CD4-positive, alpha-beta T cell (primary cell): ENCODE data around the gene HMCN2. TPM values are rescaled to one million over a fixed set of nuclear protein-coding genes. Genes with fewer than 3 reads are reported as not detected.

ENCODE experiments used
- ATAC-seq: fragments of 200-7000 bp; cut with Tn5 transposase; one replicate; pipeline ENCODE4 v1.10.0; 2022; ENCODE audit warnings: mild to moderate bottlenecking; ENCODE audit not compliant: poor library complexity
- CTCF ChIA-PET: fragments of 350-600 bp; sonication (Branson Sonifier 250); formaldehyde crosslinking; loops from one replicate; lab custom pipeline; 2021; ENCODE audit warnings: antibody characterized with exemption, inconsistent platforms; lab: Charles Lee
- POLR2A ChIA-PET: fragments of 350-600 bp; sonication (Branson Sonifier 250); formaldehyde crosslinking; loops from one replicate; lab custom pipeline; 2021; ENCODE audit warnings: antibody characterized with exemption, inconsistent platforms; lab: Charles Lee
- DNase-seq, 14 experiments: peaks; one replicate each; pipeline ENCODE4 v3.0.0-alpha.2; 2013 to 2020; ENCODE audit warnings: mixed read lengths in 2 of 14
- H3K27ac ChIP-seq, 2 donors: one replicate each; pipeline versions ENCODE4 v1.5.1 to v1.7.0; 2013; ENCODE audit warnings: low read length in 2 of 2, low read depth in 1 of 2, mild to moderate bottlenecking in 1 of 2
- H3K27me3 ChIP-seq, 2 experiments: 1 replicate in 1 of 2; 2 replicates in 1 of 2; pipeline versions ENCODE4 v1.6.1 to v1.7.0; 2013; ENCODE audit warnings: low read length in 2 of 2, control low read depth in 1 of 2, mild to moderate bottlenecking in 1 of 2, moderate library complexity in 1 of 2; ENCODE audit not compliant: insufficient read depth in 2 of 2, control insufficient read depth in 1 of 2
- H3K36me3 ChIP-seq: one replicate; pipeline ENCODE4 v1.6.1; 2013; ENCODE audit warnings: low read length, control low read depth; ENCODE audit not compliant: insufficient read depth
- H3K4me1 ChIP-seq: one replicate; pipeline ENCODE4 v1.6.1; 2013; ENCODE audit warnings: low read length, control low read depth; ENCODE audit not compliant: insufficient read depth
- H3K4me3 ChIP-seq: one replicate; pipeline ENCODE4 v1.5.1; 2013; ENCODE audit warnings: mild to moderate bottlenecking, low read length, moderate library complexity
- H3K9me3 ChIP-seq, 2 experiments: 1 replicate in 1 of 2; 2 replicates in 1 of 2; pipeline versions ENCODE4 v1.6.1 to v1.7.0; 2013; ENCODE audit warnings: low read length in 2 of 2, mild to moderate bottlenecking in 2 of 2, control low read depth in 1 of 2, moderate library complexity in 1 of 2; ENCODE audit not compliant: control insufficient read depth in 1 of 2, insufficient read depth in 1 of 2
- H3K27ac Mint-ChIP-seq: one replicate; pipeline ENCODE4 v1.8.0; 2020; ENCODE audit warnings: mixed read lengths
- H3K27me3 Mint-ChIP-seq: one replicate; pipeline ENCODE4 v1.8.0; 2021; ENCODE audit warnings: mixed read lengths
- H3K36me3 Mint-ChIP-seq: one replicate; pipeline ENCODE4 v1.8.0; 2021; ENCODE audit warnings: low read depth, mixed read lengths
- H3K4me1 Mint-ChIP-seq: one replicate; pipeline ENCODE4 v1.8.0; 2021; ENCODE audit warnings: low read depth, mixed read lengths
- H3K4me3 Mint-ChIP-seq: one replicate; pipeline ENCODE4 v1.8.0; 2020; ENCODE audit warnings: mild to moderate bottlenecking, mixed read lengths
- H3K9me3 Mint-ChIP-seq: one replicate; pipeline ENCODE4 v1.8.0; 2020; ENCODE audit warnings: mixed read lengths
- intact Hi-C, 2 experiments: fragments of 100-400 bp; cut with DNase I in 1 of 2; cut with micrococcal nuclease in 1 of 2; formaldehyde crosslinking; loops; one replicate each; pipeline versions ENCODE4 v1.15.1 to v1.9.0; 2023 to 2025; cut with DNase I, micrococcal nuclease
- total RNA-seq, 174 experiments: library from RNA in 2 of 174; stranded (reverse) in 2 of 174; gene quantifications; one replicate each; pipeline ENCODE4 v1.2.3 and lab custom pipeline; 2021 to 2026
- TF ChIP-seq, protein P1 (sequence below): fragments of 200-600 bp; IDR thresholded peaks from one replicate; pipeline ENCODE4 v1.8.0; 2022; ENCODE audit warnings: antibody characterized with exemption, mild to moderate bottlenecking

HMCN2 gene
- total RNA-seq, 2 experiments from 2014 or later, result not detected

DNA sequence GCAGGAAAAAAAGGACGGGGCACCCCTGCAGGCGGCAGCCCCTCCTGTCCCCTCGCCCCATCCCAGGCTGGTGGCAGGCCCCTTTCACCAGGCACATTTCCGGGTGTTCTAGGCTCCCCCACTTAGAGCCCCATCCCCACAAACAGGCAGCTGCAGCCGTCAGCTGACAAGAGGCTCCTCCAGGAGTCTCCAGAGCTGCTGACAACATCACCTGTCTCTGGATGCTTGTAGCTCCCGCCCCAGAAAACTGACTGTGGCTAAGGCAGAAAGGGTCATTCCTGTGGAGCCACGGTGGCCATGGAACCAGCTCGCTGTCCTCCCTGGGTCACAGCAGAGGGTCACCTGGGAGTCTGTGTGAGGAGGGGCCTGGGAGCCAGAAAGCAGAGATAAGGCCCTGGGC lies 50.9 kb downstream of the HMCN2 start:
- Histone ChIP-seq H3K9me3 (no peaks in the 10 kb centered on the region), H3K27ac (no peak overlapping the region), H3K4me1 (no peaks in the 10 kb centered on the region), H3K36me3 (no peaks in the 10 kb centered on the region), H3K27me3 (peaks cover 3 to 9% of the 10 kb centered on the region in 2 experiments), H3K4me3 (no peak overlapping the region)
- intact Hi-C loops, result no loop called here
- TF ChIP-seq, protein P1, sequence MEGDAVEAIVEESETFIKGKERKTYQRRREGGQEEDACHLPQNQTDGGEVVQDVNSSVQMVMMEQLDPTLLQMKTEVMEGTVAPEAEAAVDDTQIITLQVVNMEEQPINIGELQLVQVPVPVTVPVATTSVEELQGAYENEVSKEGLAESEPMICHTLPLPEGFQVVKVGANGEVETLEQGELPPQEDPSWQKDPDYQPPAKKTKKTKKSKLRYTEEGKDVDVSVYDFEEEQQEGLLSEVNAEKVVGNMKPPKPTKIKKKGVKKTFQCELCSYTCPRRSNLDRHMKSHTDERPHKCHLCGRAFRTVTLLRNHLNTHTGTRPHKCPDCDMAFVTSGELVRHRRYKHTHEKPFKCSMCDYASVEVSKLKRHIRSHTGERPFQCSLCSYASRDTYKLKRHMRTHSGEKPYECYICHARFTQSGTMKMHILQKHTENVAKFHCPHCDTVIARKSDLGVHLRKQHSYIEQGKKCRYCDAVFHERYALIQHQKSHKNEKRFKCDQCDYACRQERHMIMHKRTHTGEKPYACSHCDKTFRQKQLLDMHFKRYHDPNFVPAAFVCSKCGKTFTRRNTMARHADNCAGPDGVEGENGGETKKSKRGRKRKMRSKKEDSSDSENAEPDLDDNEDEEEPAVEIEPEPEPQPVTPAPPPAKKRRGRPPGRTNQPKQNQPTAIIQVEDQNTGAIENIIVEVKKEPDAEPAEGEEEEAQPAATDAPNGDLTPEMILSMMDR, result no peak
- Mint-ChIP-seq H3K4me1 (no peaks in the 10 kb centered on the region), H3K9me3 (no peaks in the 10 kb centered on the region), H3K4me3 (no peak overlapping the region), H3K27ac (no peak overlapping the region), H3K36me3 (no peaks in the 10 kb centered on the region), H3K27me3 (peaks cover 36% of the 10 kb centered on the region)
- ATAC-seq (no peak), DNase-seq (no peak)
- POLR2A ChIA-PET, result no interaction called here
- CTCF ChIA-PET, result no interaction called here

DNA sequence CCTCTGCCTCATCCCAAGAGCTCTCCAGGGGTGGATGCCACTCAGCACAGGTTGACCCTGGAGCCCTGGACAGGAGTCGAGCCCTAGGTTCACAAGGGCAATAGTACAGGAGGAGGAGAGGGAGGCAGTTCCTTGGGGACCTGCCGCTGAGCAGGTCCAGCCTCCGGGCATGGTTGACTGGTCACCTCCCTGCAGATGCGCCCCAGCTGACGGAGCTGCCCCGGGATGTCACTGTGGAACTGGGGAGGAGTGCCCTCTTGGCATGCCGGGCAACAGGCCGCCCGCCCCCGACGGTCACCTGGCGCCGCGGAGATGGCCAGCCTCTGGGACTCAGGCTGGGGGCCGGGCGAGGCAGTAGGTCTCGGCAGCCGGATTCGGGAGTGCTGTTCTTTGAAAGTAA lies 53.7 kb downstream of the HMCN2 start:
- no peaks in the 10 kb centered on the region for H3K4me1 ChIP-seq
- H3K27me3 Mint-ChIP-seq, result peaks cover 61% of the 10 kb centered on the region
- H3K4me3 ChIP-seq, result no peak overlapping the region
- H3K9me3 ChIP-seq, result no peaks in the 10 kb centered on the region
- H3K36me3 Mint-ChIP-seq, result no peaks in the 10 kb centered on the region
- POLR2A ChIA-PET, result no interaction called here
- H3K36me3 ChIP-seq, result no peaks in the 10 kb centered on the region
- H3K9me3 Mint-ChIP-seq, result no peaks in the 10 kb centered on the region
- no peaks in the 10 kb centered on the region for H3K4me1 Mint-ChIP-seq
- no peak overlapping the region for H3K4me3 Mint-ChIP-seq
- H3K27ac ChIP-seq, result no peak overlapping the region
- H3K27me3 ChIP-seq, result peaks cover 11 to 13% of the 10 kb centered on the region in 2 experiments
- H3K27ac Mint-ChIP-seq, result no peak overlapping the region
- ATAC-seq, result no peak
- intact Hi-C loops, result no loop called here
- no peak for DNase-seq
- CTCF ChIA-PET, result no interaction called here
- TF ChIP-seq, protein P1, result no peak

DNA sequence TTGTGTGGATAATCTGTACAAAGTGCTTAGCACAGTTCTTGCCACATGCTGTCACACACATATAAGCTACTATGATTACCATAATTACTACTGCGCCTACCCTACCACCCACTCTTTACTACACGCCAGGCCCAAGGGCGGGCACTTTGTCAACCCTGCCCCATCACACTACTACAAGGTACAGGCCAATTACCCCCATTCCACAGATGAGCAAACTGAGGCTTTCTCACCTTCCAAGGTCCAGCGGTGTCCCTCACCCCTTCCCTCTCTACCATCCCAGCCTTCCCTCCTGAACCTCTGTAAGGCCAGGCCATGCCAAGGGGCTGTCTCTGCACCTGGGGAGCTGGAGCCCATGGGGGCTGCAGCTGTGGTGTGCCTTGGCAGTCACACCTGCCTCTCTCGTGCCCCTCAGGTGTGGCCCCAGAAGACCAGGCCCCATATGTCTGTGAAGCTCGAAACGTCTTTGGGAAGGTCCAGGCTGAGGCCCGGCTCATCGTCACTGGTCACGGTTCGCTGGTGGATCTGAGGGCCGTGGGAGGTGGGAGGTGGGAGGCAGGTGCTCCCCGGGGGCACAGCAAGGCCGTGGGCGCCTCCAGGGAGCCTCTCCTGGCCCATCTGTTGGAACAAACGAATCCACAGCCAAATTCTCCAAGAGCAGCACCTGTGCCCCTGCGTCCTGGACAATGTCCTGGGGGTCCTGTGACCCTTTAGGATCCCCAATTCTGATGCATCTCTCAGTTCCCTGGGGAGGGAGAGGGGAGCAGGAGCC lies 54.6 kb downstream of the HMCN2 start:
- no peaks in the 10 kb centered on the region for H3K9me3 Mint-ChIP-seq
- no peak overlapping the region for H3K4me3 ChIP-seq
- ChIA-PET POLR2A (no interaction called here), CTCF (no interaction called here)
- TF ChIP-seq, protein P1, result no peak
- intact Hi-C loops, result no loop called here
- peaks cover 61% of the 10 kb centered on the region for H3K27me3 Mint-ChIP-seq
- ATAC-seq (no peak), DNase-seq (no peak)
- H3K9me3 ChIP-seq, result no peaks in the 10 kb centered on the region
- no peaks in the 10 kb centered on the region for H3K36me3 ChIP-seq
- no peak overlapping the region for H3K27ac ChIP-seq
- no peak overlapping the region for H3K4me3 Mint-ChIP-seq
- no peak overlapping the region for H3K27ac Mint-ChIP-seq
- H3K36me3 Mint-ChIP-seq, result no peaks in the 10 kb centered on the region
- no peaks in the 10 kb centered on the region for H3K4me1 Mint-ChIP-seq
- no peaks in the 10 kb centered on the region for H3K4me1 ChIP-seq
- H3K27me3 ChIP-seq, result peaks cover 8 to 13% of the 10 kb centered on the region in 2 experiments
